C4-2B (cell line): ENCODE measurements around the gene ARHGAP12.

ENCODE experiments used
- CTCF ChIP-seq: fragments of 450-650 bp; conservative IDR thresholded peaks from 2 replicates; pipeline ENCODE4 v1.5.1; 2017; ENCODE audit warnings: mild to moderate bottlenecking
- ZFX ChIP-seq: fragments of 450-650 bp; IDR thresholded peaks from 2 replicates; pipeline ENCODE4 v1.6.1; 2017

- TF ChIP-seq CTCF (no peak), ZFX (no peak)
Measured at GRCh38 chr10:31765541-31765940, 163.1 kb downstream of the ARHGAP12 start.
